Measurements from ENCODE around the gene KDM4B.
A peak's percentile ranks its signal among the peaks of the same experiment; 100 is the strongest.

DNA sequence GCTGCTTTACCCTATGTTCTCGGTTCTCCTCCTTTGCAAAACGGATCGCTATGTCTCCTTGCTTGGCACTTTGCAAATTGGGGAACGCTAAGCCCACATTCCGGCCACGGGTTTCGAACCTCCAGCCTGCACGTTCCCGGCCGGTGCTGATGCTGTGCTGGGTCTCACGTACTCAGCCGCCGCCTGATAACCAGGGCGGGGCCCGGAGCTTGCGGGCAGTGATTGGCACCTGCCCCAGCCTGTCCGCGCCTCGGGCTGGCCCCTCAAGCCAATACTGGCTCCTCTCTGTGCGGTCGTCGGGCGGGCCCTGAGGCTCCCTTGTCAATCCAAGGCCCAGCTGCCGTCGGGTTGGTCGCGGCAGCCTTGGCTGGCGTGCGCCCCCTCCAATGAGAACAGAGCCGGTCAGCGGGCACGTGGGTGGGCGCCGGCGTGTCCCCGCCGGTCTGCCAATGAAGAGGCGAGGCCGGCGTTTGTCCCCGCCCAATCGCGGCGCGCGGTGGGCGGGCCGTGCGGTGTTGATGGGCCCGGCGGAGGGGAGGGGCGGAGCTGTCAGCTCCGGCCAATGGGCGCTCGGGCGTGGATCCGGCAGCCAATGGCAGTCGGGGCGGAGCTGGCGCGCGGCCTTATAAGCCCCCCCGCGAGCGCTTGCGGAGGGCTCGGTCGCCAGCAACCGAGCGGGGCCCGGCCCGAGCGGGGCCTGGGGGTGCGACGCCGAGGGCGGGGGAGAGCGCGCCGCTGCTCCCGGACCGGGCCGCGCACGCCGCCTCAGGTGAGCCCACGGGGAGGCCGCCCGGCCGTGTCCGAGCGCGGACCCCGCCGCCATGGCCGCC, at the start of gene KDM4B:
- TF ChIP-seq, protein P1, sequence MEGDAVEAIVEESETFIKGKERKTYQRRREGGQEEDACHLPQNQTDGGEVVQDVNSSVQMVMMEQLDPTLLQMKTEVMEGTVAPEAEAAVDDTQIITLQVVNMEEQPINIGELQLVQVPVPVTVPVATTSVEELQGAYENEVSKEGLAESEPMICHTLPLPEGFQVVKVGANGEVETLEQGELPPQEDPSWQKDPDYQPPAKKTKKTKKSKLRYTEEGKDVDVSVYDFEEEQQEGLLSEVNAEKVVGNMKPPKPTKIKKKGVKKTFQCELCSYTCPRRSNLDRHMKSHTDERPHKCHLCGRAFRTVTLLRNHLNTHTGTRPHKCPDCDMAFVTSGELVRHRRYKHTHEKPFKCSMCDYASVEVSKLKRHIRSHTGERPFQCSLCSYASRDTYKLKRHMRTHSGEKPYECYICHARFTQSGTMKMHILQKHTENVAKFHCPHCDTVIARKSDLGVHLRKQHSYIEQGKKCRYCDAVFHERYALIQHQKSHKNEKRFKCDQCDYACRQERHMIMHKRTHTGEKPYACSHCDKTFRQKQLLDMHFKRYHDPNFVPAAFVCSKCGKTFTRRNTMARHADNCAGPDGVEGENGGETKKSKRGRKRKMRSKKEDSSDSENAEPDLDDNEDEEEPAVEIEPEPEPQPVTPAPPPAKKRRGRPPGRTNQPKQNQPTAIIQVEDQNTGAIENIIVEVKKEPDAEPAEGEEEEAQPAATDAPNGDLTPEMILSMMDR (IDR thresholded peaks at IDR 0.05), result no peak
- TF ChIP-seq POLR2A (IDR thresholded peaks at IDR 0.05), result peak; percentile 87
- no peak for TF ChIP-seq EP300 (IDR thresholded peaks at IDR 0.05)
